ENCODE results near the gene ZIC4.

- no peak for TF ChIP-seq CTCF (conservative IDR thresholded peaks at IDR 0.05)
- no peak for TF ChIP-seq ZFX (IDR thresholded peaks at IDR 0.05)
Observed at GRCh38 chr3:147402159-147402558, 4.2 kb downstream of the ZIC4 start.
